B cell (primary cell): ENCODE results near the gene KAZN. TPM values are rescaled to one million over a fixed set of nuclear protein-coding genes. Genes with fewer than 3 reads are reported as not detected.

Source experiments
- ATAC-seq: fragments of 200-7000 bp; cut with Tn5 transposase; one replicate; pipeline ENCODE4 v1.10.0; 2021; ENCODE audit warnings: low read depth, mild to moderate bottlenecking, moderate number of reproducible peaks, moderate library complexity
- CTCF ChIA-PET: fragments of 350-600 bp; sonication (Branson Sonifier 250); formaldehyde crosslinking; loops from one replicate; lab custom pipeline; 2021; ENCODE audit warnings: antibody characterized with exemption, inconsistent platforms; lab: Charles Lee
- POLR2A ChIA-PET: fragments of 350-600 bp; sonication (Branson Sonifier 250); formaldehyde crosslinking; loops from one replicate; lab custom pipeline; 2021; ENCODE audit warnings: antibody characterized with exemption; lab: Charles Lee
- DNase-seq: peaks from one replicate; pipeline ENCODE4 v3.0.0; 2013
- H2AFZ ChIP-seq: 2 replicates; pipeline ENCODE4 v1.6.1; 2012; ENCODE audit warnings: mild to moderate bottlenecking, low read depth, low read length; ENCODE audit not compliant: insufficient read depth, poor library complexity, severe bottlenecking
- H3K27ac ChIP-seq, 2 donors: 1 replicate in 1 of 2; 2 replicates in 1 of 2; pipeline ENCODE4 v1.5.1; 2012 to 2013; ENCODE audit warnings: low read length in 2 of 2, mild to moderate bottlenecking in 2 of 2, moderate library complexity in 1 of 2
- H3K27me3 ChIP-seq, 4 experiments: fragments of 200-600 bp in 1 of 4; sonication (generic) in 1 of 4; replicated peaks in 1 of 4; 1 replicate in 2 of 4; 2 replicates in 2 of 4; pipeline versions ENCODE4 v1.6.1 to v1.7.0; 2013 to 2016; ENCODE audit warnings: low read length in 3 of 4, mild to moderate bottlenecking in 2 of 4, mixed read lengths in 1 of 4, moderate library complexity in 1 of 4; ENCODE audit not compliant: insufficient read depth in 4 of 4, control insufficient read depth in 3 of 4; ENCODE audit errors: control extremely low read depth in 1 of 4
- H3K36me3 ChIP-seq, 2 experiments: replicated peaks in 1 of 2; 1 replicate in 1 of 2; 2 replicates in 1 of 2; pipeline versions ENCODE4 v1.6.1 to v1.7.1; 2013; ENCODE audit warnings: low read length in 1 of 2; ENCODE audit not compliant: insufficient read depth in 2 of 2, control insufficient read depth in 1 of 2; ENCODE audit errors: control extremely low read depth in 1 of 2, extremely low read depth in 1 of 2
- H3K4me1 ChIP-seq, 2 donors: fragments of 200-600 bp in 1 of 2; sonication (generic) in 1 of 2; 1 replicate in 1 of 2; 2 replicates in 1 of 2; pipeline versions ENCODE4 v1.5.1 to v1.6.1; 2013 to 2017; ENCODE audit warnings: low read length in 2 of 2; ENCODE audit not compliant: control insufficient read depth in 2 of 2, insufficient read depth in 2 of 2
- H3K4me2 ChIP-seq: replicated peaks from 2 replicates; pipeline ENCODE3; 2012; ENCODE audit warnings: mild to moderate bottlenecking, low read depth, low read length; ENCODE audit not compliant: poor library complexity, severe bottlenecking
- H3K4me3 ChIP-seq, 5 experiments: fragments of 200-600 bp in 1 of 5; sonication (generic) in 1 of 5; 1 replicate in 3 of 5; 2 replicates in 2 of 5; pipeline versions ENCODE4 v1.5.1 to v1.7.0; 2011 to 2016; ENCODE audit warnings: low read length in 4 of 5, mild to moderate bottlenecking in 4 of 5, low read depth in 2 of 5, control low read depth in 1 of 5, moderate library complexity in 1 of 5; ENCODE audit not compliant: insufficient read depth in 1 of 5; ENCODE audit errors: control extremely low read depth in 1 of 5, extremely low read depth in 1 of 5
- H3K79me2 ChIP-seq: fragments of 200-600 bp; sonication (generic); one replicate; pipeline ENCODE4 v1.6.0; 2016; ENCODE audit warnings: low read length; ENCODE audit not compliant: control insufficient read depth, insufficient read depth
- H3K9ac ChIP-seq: fragments of 200-600 bp; sonication (generic); 2 replicates; pipeline ENCODE4 v1.6.1; 2017; ENCODE audit warnings: mild to moderate bottlenecking, low read length, moderate library complexity
- H3K9me3 ChIP-seq, 3 donors: one replicate each; pipeline versions ENCODE4 v1.6.1 to v1.7.1; 2013; ENCODE audit warnings: low read length in 2 of 3; ENCODE audit not compliant: control insufficient read depth in 2 of 3, insufficient read depth in 1 of 3; ENCODE audit errors: control extremely low read depth in 1 of 3
- H4K20me1 ChIP-seq: 2 replicates; pipeline ENCODE4 v1.6.0; 2012; ENCODE audit warnings: mild to moderate bottlenecking, low read length; ENCODE audit not compliant: insufficient read depth, control insufficient read depth, poor library complexity, severe bottlenecking
- H3K27ac Mint-ChIP-seq: one replicate; pipeline ENCODE4 v1.8.0; 2021; ENCODE audit warnings: mixed read lengths
- H3K27me3 Mint-ChIP-seq: one replicate; pipeline ENCODE4 v1.8.0; 2021; ENCODE audit warnings: mixed read lengths
- H3K4me1 Mint-ChIP-seq: one replicate; pipeline ENCODE4 v1.8.0; 2021; ENCODE audit warnings: mixed read lengths
- H3K4me3 Mint-ChIP-seq: one replicate; pipeline ENCODE4 v1.8.0; 2021; ENCODE audit warnings: mixed read lengths
- H3K9me3 Mint-ChIP-seq: one replicate; pipeline ENCODE4 v1.8.0; 2022; ENCODE audit warnings: mixed read lengths; ENCODE audit not compliant: insufficient read depth
- EZH2 ChIP-seq: IDR thresholded peaks from 2 replicates; pipeline ENCODE4 v1.6.1; 2012; ENCODE audit warnings: borderline replicate concordance, low read depth, mild to moderate bottlenecking, moderate library complexity, low read length; ENCODE audit not compliant: insufficient read depth, poor library complexity, severe bottlenecking
- WGBS: methylation state at CpG from one replicate; pipeline ENCODE4 v1.1.5; 2013; ENCODE audit warnings: missing lambda C conversion rate; ENCODE audit not compliant: insufficient coverage; 5-methylcytosine and 5-hydroxymethylcytosine counted together
- intact Hi-C: fragments of 100-400 bp; cut with micrococcal nuclease; formaldehyde crosslinking; loops from one replicate; pipeline ENCODE4 v1.10.0; 2022
- polyA plus RNA-seq: library from polyadenylated mRNA; depleted of rRNA; stranded (reverse); fragments of >200 nt; gene quantifications from 2 replicates; pipeline ENCODE4 v1.2.3, GENCODE V29; 2012
- total RNA-seq, 2 donors: library from RNA; stranded (reverse); fragments of 120-200 nt in 1 of 2; gene quantifications; 1 replicate in 1 of 2; 2 replicates in 1 of 2; pipeline versions ENCODE4 v1.2.3 to v1.2.4, GENCODE V29; 2013 to 2022
- TF ChIP-seq, protein P1 (sequence below): fragments of 200-600 bp; IDR thresholded peaks from one replicate; pipeline ENCODE4 v1.8.0; 2022; ENCODE audit warnings: antibody characterized with exemption, mild to moderate bottlenecking

KAZN gene
- total and polyA plus RNA-seq, 2 donors (not counting 1 experiment from before 2014, with no cell fraction given) = 0.13 to 0.39 TPM

DNA sequence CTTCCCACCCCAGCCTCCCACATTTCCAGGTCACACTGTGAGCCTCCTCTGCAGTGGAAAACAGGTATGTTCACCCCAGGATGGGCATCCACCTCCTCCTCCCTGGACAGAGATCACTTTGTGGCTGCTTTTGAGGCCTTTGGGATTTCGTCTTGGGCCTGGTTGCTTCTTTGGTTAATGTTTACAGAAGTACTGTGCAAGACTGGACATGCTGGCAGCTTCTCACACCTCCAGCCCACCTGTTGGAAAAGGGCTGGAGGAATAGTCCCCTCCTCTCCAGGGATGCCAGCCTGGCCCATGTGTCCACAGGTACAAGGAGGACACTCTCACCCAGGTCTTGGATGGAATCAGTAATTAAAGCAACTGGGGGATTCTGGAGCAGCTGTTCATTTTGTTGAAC, 56.1 kb downstream of the KAZN start:
- TF ChIP-seq EZH2 = no peak
- TF ChIP-seq, protein P1, sequence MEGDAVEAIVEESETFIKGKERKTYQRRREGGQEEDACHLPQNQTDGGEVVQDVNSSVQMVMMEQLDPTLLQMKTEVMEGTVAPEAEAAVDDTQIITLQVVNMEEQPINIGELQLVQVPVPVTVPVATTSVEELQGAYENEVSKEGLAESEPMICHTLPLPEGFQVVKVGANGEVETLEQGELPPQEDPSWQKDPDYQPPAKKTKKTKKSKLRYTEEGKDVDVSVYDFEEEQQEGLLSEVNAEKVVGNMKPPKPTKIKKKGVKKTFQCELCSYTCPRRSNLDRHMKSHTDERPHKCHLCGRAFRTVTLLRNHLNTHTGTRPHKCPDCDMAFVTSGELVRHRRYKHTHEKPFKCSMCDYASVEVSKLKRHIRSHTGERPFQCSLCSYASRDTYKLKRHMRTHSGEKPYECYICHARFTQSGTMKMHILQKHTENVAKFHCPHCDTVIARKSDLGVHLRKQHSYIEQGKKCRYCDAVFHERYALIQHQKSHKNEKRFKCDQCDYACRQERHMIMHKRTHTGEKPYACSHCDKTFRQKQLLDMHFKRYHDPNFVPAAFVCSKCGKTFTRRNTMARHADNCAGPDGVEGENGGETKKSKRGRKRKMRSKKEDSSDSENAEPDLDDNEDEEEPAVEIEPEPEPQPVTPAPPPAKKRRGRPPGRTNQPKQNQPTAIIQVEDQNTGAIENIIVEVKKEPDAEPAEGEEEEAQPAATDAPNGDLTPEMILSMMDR = no peak
- ChIA-PET POLR2A (no interaction called here), CTCF (no interaction called here)
- H3K4me1 ChIP-seq = no peaks in the 10 kb centered on the region
- no peak overlapping the region for H3K4me2 ChIP-seq
- Mint-ChIP-seq H3K4me3 (no peak overlapping the region), H3K27me3 (peaks cover 19% of the 10 kb centered on the region), H3K4me1 (no peaks in the 10 kb centered on the region), H3K27ac (no peak overlapping the region), H3K9me3 (no peaks in the 10 kb centered on the region)
- intact Hi-C loops = no loop called here
- H4K20me1 ChIP-seq = no peaks in the 10 kb centered on the region
- ATAC-seq = no peak
- no peaks in the 10 kb centered on the region for H3K27me3 ChIP-seq
- H3K4me3 ChIP-seq = no peak overlapping the region
- H3K36me3 ChIP-seq = no peaks in the 10 kb centered on the region
- H3K79me2 ChIP-seq = no peaks in the 10 kb centered on the region
- H3K27ac ChIP-seq = no peak overlapping the region
- no peak overlapping the region for H2AFZ ChIP-seq
- H3K9ac ChIP-seq = no peak overlapping the region
- no CpG with 5 or more reads among the region's 1 CpG for WGBS
- no peaks in the 10 kb centered on the region for H3K9me3 ChIP-seq
- DNase-seq = no peak

DNA sequence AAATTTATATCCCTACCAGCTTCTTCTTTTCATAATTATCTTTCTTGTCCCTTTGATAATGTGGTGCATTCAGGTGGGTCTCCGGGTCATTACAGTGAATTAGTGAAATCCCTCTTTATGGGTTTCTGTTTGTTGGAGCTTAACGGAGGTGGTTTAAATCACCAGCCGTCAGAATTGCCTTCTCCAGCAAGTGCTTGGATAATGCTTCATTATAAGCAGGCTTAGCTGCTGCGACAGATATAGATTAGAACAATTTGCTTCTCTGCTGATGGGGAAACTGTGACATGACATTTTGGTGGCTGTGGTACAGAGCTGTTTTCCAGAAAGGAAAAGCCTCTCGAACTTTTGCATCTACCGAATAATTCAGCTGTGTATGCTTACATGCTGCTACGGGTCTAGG, 56.9 kb downstream of the KAZN start:
- DNase-seq (no peak), ATAC-seq (no peak)
- H3K4me3 Mint-ChIP-seq = no peak overlapping the region
- H3K27ac Mint-ChIP-seq = no peak overlapping the region
- H3K4me1 Mint-ChIP-seq = no peaks in the 10 kb centered on the region
- H3K27ac ChIP-seq = no peak overlapping the region
- POLR2A ChIA-PET = no interaction called here
- H3K9me3 ChIP-seq = no peaks in the 10 kb centered on the region
- H3K27me3 ChIP-seq = no peaks in the 10 kb centered on the region
- 96% methylated on average over 6 of the region's 7 CpGs for WGBS
- no peak overlapping the region for H3K9ac ChIP-seq
- no peak for TF ChIP-seq EZH2
- TF ChIP-seq, protein P1 = no peak
- H2AFZ ChIP-seq = no peak overlapping the region
- CTCF ChIA-PET = no interaction called here
- H3K27me3 Mint-ChIP-seq = peaks cover 19% of the 10 kb centered on the region
- intact Hi-C loops = no loop called here
- H4K20me1 ChIP-seq = no peaks in the 10 kb centered on the region
- H3K79me2 ChIP-seq = no peaks in the 10 kb centered on the region
- no peak overlapping the region for H3K4me2 ChIP-seq
- H3K9me3 Mint-ChIP-seq = no peaks in the 10 kb centered on the region
- H3K4me3 ChIP-seq = no peak overlapping the region
- H3K4me1 ChIP-seq = no peaks in the 10 kb centered on the region
- no peaks in the 10 kb centered on the region for H3K36me3 ChIP-seq
